ENCODE measurements around the gene GJA8. TPM values are rescaled to one million over a fixed set of nuclear protein-coding genes. Genes with fewer than 3 reads are reported as not detected.
"Not testable (repeated sequence)": the region's sequence is repeated elsewhere in the genome, so short reads cannot be mapped to it uniquely, and the experiment has no call there.

Gene GJA8
- total RNA-seq, 1 experiment from 2014 or later = not detected

- CTCF ChIA-PET; H3K36me3 Mint-ChIP-seq (ENCODE audit: insufficient read depth, unreplicated experiment); H3K4me3 Mint-ChIP-seq (ENCODE audit: low read depth, unreplicated experiment); intact Hi-C loops (cut with micrococcal nuclease; ENCODE audit: unreplicated experiment); BruUV-seq (replicated peaks); H3K27ac Mint-ChIP-seq (ENCODE audit: unreplicated experiment); H3K9me3 Mint-ChIP-seq (ENCODE audit: low read depth, unreplicated experiment); H3K27me3 Mint-ChIP-seq (ENCODE audit: unreplicated experiment); DNase-seq: not testable (repeated sequence)
- H3K4me1 Mint-ChIP-seq (ENCODE audit: low read depth, unreplicated experiment) = peaks cover 20% of the 10 kb centered on the region
These were observed 32.7 kb downstream of the GJA8 start for GRCh38 chr1:147935296-147935695.

GRCh38 chr1:147940456-147940855 lies 37.9 kb downstream of the GJA8 start:
- intact Hi-C loops (cut with micrococcal nuclease; ENCODE audit: unreplicated experiment); H3K27ac Mint-ChIP-seq (ENCODE audit: unreplicated experiment); H3K9me3 Mint-ChIP-seq (ENCODE audit: low read depth, unreplicated experiment): not testable (repeated sequence)

GRCh38 chr1:147942563-147942962 lies 40.0 kb downstream of the GJA8 start:
- BruUV-seq (replicated peaks); H3K27me3 Mint-ChIP-seq (ENCODE audit: unreplicated experiment); H3K36me3 Mint-ChIP-seq (ENCODE audit: insufficient read depth, unreplicated experiment); CTCF ChIA-PET; H3K4me3 Mint-ChIP-seq (ENCODE audit: low read depth, unreplicated experiment); intact Hi-C loops (cut with micrococcal nuclease; ENCODE audit: unreplicated experiment); H3K27ac Mint-ChIP-seq (ENCODE audit: unreplicated experiment); DNase-seq; H3K4me1 Mint-ChIP-seq (ENCODE audit: low read depth, unreplicated experiment); H3K9me3 Mint-ChIP-seq (ENCODE audit: low read depth, unreplicated experiment): not testable (repeated sequence)

More at GRCh38 chr1:147940456-147940855, 37.9 kb downstream of the GJA8 start:
- H3K4me3 Mint-ChIP-seq (ENCODE audit: low read depth, unreplicated experiment); CTCF ChIA-PET; BruUV-seq (replicated peaks); DNase-seq; H3K4me1 Mint-ChIP-seq (ENCODE audit: low read depth, unreplicated experiment); H3K27me3 Mint-ChIP-seq (ENCODE audit: unreplicated experiment); H3K36me3 Mint-ChIP-seq (ENCODE audit: insufficient read depth, unreplicated experiment): not testable (repeated sequence)

GRCh38 chr1:147949517-147949916 lies 46.9 kb downstream of the GJA8 start:
- BruUV-seq (replicated peaks); intact Hi-C loops (cut with micrococcal nuclease; ENCODE audit: unreplicated experiment); CTCF ChIA-PET; H3K27ac Mint-ChIP-seq (ENCODE audit: unreplicated experiment); H3K9me3 Mint-ChIP-seq (ENCODE audit: low read depth, unreplicated experiment); H3K4me3 Mint-ChIP-seq (ENCODE audit: low read depth, unreplicated experiment); DNase-seq; H3K36me3 Mint-ChIP-seq (ENCODE audit: insufficient read depth, unreplicated experiment); H3K4me1 Mint-ChIP-seq (ENCODE audit: low read depth, unreplicated experiment); H3K27me3 Mint-ChIP-seq (ENCODE audit: unreplicated experiment): not testable (repeated sequence)

Other genes starting within 250 kb of the GJA8 start
- gene ACP6, start 232.3 kb upstream of the GJA8 start, total RNA-seq (2022) = 93.5 and 116 TPM in 2 replicates
- not detected in 2 replicates for gene GJA5, start 142.2 kb upstream of the GJA8 start, total RNA-seq (2022)
- gene GPR89B, start 25.6 kb downstream of the GJA8 start, total RNA-seq (2022) = 22.1 and 24.0 TPM in 2 replicates
- gene NBPF11, start 249.5 kb downstream of the GJA8 start, total RNA-seq (2022) = 12.6 and 13.7 TPM in 2 replicates